C4-2B (cell line): ENCODE measurements around the gene ABCA8.

Experiments
- CTCF ChIP-seq: fragments of 450-650 bp; conservative IDR thresholded peaks from 2 replicates; pipeline ENCODE4 v1.5.1; 2017; ENCODE audit warnings: mild to moderate bottlenecking
- ZFX ChIP-seq: fragments of 450-650 bp; IDR thresholded peaks from 2 replicates; pipeline ENCODE4 v1.6.1; 2017

GRCh38 chr17:68944435-68945035 is 10.7 kb downstream of the ABCA8 start:
- no peak for TF ChIP-seq CTCF
- TF ChIP-seq ZFX: no peak
